G401 (cell line): Measurements from ENCODE around the gene TFAP2C. TPM values are rescaled to one million over a fixed set of nuclear protein-coding genes. Genes with fewer than 3 reads are reported as not detected.

Experiments
- DNase-seq: peaks from one replicate; pipeline ENCODE4 v3.0.0-alpha.2; 2015; ENCODE audit warnings: low spot score
- in situ Hi-C: cut with HindIII; loops from 2 replicates; pipeline ENCODE4 v1.10.0; 2016; ENCODE audit warnings: low sequenced_read_pairs, mixed read lengths
- total RNA-seq: library from RNA; depleted of rRNA; stranded (reverse); fragments of >200 nt; shearing (Covaris generic); gene quantifications from 2 replicates; pipeline ENCODE4 v1.2.3, GENCODE V29; 2014; rRNA removed

The TFAP2C gene
- 0.12 and 0.27 TPM in 2 replicates for total RNA-seq

DNA sequence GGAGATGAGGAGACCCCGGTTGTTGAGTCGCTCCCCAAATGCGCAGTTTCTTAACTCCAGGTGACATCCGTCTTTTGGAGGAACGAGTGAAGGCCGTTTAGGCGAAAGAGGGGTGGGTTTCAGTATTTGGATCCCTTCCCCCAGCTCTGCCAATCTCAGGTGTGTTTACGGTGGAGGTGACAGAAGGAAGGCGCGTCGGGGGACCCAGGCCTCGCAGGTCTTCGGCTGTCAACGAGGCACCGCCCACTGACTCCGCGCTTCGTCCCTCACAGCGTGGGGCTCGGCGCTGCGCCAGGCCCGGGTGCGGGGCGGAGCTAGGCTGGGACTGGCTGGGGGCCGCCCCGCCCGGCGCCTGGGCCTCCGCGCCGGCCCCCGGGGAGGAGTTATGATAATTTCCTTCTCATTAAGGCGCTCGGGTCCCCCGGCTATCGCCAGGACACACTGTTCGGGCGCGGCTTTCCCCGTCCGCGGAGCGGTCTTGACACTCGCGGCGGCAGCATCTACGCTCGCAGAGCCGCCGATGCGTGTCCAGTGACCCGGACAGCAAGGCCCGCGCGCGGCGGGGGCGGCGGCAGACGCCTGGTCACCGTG, at the start of gene TFAP2C:
TFAP2C (plus strand) TSS at position 434 of the 591 bp plus-strand sequence. CDS start 239 bp downstream, outside the sequence.
- in situ Hi-C loops, result no loop called here
- DNase-seq, result no peak

DNA sequence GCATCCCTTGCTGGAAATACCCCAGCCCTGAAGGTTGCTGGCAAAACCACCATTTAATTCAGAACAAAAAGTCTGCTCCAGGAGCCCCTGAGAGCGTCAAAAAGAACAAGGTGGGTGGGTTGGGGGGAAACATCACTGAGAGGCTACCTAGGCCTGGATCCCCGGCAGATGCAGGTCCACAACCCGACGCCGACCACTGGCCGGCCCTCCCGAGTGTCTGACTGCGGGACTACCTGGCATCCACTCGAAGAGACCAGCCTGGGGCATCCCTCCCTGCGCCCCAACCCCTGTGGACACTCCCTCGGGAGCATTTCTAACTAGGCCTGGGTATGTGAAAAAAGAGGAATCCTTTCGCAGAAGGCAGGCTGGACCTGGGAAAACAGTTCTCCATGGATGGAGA, 48.9 kb upstream of the TFAP2C start:
- no peak for DNase-seq

DNA sequence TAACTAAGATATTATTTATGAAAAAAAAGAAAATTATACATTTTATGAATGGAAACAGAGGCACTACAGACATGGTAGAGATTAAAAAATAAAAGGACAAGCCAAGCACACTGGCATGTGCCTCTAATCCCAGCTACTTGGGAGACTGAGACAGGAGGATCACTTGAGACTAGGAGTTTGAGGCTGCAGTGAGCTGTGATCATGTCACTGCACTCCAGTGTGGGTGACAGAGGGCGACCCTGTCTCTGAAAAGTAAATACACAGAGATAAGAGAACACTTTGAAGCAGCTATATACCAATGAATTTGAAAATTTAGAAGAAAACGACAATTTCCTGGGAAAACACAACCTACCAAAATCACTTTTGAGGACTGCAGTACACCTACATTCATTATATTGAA, 47.4 kb upstream of the TFAP2C start:
- in situ Hi-C loops, result no loop called here
- DNase-seq, result no peak

More for the DNA sequence above, 48.9 kb upstream of the TFAP2C start:
- in situ Hi-C loops, result no loop called here

DNA sequence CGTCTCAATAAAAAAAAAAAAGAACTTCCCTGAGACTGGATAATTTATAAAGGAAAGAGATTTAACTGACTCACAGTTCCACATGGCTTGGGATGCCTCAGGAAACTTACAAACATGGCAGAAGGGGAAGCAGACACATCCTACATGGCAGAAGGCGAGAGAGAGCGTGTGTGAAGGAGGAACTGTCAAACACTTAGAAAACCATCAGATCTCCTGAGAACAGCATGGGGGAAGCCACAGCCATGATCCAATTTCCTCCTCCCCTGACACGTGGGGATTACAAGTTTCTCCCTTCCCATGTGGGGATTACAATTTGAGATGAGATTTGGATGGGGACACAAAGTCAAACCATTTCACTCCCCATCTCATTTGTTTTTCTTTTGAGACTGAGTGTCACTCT, 46.6 kb upstream of the TFAP2C start:
- in situ Hi-C loops, result no loop called here
- DNase-seq, result no peak

DNA sequence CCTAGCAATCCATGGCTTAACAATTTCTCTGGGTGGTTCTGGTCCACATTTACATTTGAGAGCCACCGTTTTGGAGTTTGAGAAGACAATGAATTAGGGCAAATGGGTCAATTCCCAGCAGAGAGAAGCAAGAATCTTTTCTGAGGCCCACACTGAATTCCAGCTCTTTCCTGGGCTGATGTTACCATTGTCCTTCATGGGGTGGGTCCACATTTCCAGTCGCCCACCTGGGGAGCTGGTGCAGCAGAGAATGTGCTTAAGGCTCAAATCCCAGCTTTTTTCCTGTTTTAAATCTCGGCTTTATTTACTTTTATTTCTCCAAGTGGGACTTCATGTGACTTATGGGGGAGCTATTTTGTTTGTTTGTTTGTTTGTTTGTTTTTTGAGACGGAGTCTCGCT, 44.2 kb upstream of the TFAP2C start:
- in situ Hi-C loops, result no loop called here
- no peak for DNase-seq

DNA sequence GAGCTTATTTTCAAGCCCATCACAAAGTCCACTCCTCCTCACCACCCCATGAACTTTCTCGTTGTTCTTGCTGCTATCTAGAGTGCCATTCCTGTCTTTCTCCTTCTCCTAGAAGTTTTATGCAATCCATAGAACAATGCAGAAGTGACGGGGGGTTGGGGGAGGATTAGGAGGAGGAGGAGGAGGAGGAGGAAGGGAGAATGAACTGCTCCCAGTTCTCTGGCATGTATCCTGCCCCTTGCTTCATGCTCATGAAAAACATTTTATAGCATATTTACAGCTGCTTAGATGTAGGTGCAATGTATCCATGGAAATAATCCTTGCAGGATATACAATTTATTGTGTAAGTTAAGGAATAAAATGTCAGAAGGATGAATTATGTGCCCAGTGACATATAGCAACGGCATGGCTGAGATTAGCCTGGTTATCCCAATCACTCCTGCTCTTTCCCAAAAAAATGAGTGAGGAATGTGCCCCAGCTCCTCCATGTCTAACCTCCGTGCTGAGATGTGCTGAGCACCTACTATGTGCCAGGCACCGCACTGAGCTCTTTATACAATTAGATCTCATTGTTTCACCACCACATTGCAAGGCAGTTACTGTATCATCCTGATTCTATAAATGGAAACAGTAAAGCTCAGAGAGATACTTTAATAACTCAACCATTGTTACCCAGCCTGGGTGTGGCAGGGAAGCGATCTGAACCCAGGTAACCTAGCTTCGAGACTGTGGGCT, 41.6 kb upstream of the TFAP2C start:
- DNase-seq, result no peak
- in situ Hi-C loops, result no loop called here

DNA sequence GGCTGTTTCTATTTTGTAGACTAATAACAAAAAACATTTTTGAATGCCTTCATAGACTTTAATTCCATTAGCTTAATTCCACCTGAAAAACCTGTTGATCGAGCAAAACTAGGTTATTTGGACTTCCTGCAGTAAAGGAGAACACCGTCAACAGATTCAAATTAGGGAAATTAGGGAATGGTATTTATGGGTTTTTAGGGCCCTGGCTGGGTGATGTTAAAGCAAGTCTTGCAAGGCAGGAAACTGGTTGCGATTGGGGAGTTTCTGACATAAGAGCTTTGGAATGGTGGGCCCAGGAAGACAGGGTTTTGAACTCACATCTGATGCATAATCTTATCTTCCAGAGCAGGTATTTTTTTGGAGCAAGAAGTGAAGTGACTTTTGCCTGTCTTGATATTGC, 40.1 kb upstream of the TFAP2C start:
- in situ Hi-C loops, result no loop called here
- DNase-seq, result no peak

DNA sequence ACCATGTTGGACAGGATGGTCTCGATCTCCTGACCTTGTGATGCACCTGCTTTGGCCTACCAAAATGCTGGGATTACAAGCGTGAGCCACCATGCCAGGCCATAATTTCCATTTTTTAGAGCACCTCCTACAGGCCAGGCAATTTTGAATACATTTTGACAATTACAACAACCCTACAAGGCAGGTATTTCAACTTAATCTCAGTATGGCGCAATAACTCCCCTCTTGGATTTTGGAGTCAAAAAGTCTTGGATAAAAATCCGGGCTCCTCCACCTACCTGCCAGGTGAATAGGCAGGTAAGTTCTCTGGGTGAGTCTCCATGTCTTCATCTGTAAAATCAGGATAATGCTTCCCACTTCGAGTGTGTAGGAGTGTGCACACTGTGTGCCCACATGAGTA, 39.5 kb upstream of the TFAP2C start:
- in situ Hi-C loops, result no loop called here
- no peak for DNase-seq

DNA sequence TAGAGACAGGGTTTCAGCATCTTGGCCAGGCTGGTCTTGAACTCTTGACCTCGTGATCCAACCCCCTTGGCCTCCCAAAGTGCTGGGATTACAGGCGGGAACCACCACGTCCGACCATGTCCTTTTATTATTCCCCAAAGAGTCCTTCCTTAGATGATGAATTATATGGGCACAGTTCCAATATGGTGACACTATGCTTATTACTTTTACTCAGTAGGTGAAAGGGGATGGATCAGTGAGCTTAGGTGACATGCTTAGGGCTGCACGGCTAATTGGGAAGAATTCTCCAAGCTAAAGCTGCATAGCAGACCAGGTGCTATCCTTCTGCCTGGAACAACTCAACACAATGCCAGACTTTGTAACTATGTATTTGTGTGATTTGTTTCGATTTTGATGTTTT, 38.2 kb upstream of the TFAP2C start:
- DNase-seq, result no peak
- in situ Hi-C loops, result no loop called here

DNA sequence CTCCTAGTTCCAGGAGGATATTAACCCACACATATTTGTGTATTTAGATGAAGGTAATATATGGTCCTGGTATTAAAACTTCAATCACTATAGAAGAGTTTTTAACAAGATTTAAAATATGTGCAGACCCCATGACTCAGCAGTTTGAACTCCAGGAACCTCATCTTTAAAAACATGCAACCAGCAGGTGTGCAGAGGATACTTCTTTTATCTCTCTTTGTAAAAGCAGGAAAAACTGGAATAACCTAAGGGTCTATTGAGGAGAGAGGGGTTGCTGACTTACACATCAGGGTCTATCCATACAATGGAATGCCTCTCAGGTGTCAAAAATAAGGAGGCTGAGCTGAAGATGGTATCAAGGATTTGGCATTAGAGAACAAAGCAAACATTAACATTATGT, 36.9 kb upstream of the TFAP2C start:
- in situ Hi-C loops, result no loop called here
- DNase-seq, result no peak

DNA sequence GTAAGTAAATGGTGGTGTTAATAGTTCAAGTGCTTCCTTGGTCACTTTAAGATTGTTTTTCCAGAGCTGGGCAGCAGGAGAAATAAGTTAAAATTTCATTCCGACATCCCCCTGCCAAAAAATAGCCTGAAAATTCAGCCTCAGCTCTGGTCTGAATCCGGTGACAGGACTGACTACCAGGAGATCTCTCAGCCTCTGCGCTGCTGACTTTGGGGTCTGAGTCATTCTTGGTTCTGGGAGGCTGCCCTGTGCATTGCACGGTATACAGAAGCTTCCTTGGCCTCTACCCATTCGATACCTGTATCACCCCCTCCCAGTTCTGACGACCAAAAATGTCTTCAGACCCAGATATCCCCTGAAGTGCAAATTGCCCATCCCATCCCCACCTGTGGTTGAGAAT, 36.3 kb upstream of the TFAP2C start:
- in situ Hi-C loops, result no loop called here
- no peak for DNase-seq

DNA sequence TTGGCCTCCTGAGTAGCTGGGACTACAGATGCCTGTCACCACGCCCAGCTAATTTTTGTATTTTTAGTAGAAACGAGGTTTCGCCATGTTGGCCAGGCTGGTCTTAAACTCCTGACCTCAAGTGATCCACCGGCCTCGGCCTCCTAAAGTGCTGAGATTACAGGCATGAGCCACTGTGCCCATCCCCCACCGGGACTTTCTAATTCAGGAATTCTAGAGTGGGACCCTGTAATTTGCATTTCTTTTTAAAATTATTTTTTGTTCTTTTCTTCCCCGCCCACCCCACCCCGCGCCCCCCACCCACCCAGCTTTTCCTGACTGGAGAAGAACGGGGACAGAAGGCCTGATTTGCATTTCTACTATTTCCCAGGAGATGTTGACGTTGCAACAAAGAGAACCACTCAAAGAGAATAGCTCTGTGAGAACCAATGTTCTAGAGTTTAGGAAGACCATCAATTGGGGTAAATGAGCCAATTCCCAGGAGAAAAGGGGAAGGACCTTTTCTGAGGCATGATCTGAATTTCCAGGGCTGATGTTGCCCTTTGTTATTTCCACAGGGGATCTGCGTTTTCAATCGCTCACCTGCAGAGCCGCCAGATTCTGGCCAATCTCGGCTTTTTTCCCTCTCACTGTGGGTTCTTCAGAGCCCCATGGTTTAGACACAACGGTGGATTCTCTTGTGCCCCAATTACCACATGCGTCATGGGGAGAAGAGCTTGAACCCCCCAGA, 33.2 kb upstream of the TFAP2C start:
- in situ Hi-C loops, result no loop called here
- DNase-seq, result no peak

DNA sequence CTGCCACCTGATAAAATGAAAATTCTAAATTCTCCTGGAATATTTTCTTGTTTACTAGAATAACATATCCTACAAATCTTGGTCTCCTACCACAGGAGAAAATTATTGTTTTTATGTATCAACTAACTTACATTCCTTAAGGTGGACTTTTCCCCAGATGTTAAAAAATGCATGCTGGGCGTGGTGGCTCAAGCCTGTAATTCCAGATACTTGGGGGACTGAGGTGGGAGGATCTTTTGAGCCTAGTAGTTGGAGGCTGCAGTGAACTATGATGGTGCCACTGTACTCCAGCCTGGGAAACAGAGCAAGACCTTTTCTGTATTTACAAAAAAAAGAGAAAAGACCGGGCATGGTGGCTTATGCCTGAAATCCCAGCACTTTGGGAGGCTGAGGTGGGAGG, 27.9 kb upstream of the TFAP2C start:
- in situ Hi-C loops, result no loop called here
- no peak for DNase-seq

DNA sequence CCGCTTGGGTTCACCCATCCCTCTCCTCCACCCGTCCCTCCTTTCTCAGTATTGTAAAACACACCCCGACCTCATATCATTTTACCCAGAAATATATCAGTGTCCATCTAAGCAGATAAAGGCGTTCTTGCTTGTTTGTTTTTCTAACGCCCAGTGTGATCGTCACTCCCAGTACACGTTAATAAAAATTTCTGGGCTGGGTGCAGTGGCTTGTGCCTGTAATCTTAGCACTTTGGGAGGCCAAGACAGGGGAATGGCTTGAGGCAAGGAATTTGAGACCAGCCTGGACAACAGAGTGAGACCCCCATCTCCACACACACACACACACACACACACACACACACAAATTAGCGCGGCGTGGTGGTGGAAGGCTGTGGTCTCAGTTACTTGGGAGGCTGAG, 24.4 kb upstream of the TFAP2C start:
- in situ Hi-C loops, result no loop called here
- DNase-seq, result no peak

DNA sequence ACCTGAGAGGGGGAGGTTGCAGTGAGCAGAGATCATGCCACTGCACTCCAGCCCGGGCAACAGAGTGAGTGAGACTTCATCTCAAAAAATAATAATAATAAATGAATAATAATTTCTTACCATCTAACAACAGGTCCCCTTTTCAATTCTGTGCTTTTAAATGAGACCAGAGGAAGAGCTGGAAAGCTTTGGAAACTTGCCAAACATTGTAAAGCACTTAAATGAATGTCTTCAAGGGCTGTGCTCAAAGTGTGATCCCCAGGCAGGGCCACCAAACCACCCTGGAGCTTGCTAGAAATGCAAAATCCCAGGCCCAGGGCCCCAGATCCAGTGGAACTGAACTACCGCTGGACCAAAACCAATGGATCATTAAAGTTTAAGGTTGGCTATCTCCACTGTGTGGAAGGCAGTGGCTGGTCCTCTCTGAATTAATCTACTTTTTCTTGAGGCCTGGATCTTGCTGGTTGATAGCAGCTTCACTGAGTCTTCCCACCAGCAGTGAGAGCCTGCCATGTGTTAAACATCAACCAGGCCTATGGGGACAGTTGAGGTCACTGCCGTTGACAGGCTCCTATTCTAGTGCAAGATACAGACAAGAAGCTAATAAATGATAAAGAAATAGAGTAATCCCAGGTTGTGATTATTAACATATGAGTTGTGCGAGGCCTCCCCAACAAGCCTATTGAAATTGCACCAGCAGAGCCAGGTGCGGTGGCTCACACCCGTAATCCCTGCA, 23.7 kb upstream of the TFAP2C start:
- DNase-seq, result no peak
- in situ Hi-C loops, result no loop called here

DNA sequence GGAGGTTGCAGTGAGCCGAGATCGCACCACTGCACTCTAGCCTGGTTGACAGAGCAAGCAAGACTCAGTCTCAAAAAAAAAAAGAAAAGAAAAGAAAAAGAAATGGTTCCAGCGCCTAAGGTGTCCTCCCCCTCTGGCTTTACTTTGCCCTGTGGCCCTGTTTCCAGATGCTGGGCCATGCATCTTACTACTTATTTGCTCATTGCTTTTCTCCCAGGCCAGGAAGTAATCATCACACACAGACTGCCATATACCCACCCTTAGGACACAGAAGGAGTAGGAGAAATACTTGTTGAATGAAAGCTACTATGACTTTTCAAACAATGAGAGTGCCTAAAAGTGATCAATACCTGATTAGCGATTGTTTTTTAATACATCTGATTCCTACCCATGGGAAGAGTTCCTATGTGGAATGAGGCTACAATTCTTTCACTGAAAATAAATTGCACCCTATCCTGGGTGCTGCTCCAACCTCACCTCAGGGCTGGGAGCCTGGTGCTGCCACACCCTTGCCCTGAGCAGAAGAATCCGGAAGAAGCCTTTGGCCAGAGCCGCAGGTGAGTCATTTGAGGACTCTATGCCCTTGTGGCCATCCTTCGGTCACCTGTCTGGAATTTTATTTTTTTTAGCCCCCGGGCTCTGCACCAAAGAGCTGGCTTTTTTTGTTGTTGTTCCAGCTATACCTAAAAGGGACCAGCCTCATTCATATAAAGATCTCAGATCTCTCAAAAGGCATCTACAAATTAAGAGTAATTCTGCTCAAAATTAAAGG, 22.7 kb upstream of the TFAP2C start:
- in situ Hi-C loops, result no loop called here
- no peak for DNase-seq

DNA sequence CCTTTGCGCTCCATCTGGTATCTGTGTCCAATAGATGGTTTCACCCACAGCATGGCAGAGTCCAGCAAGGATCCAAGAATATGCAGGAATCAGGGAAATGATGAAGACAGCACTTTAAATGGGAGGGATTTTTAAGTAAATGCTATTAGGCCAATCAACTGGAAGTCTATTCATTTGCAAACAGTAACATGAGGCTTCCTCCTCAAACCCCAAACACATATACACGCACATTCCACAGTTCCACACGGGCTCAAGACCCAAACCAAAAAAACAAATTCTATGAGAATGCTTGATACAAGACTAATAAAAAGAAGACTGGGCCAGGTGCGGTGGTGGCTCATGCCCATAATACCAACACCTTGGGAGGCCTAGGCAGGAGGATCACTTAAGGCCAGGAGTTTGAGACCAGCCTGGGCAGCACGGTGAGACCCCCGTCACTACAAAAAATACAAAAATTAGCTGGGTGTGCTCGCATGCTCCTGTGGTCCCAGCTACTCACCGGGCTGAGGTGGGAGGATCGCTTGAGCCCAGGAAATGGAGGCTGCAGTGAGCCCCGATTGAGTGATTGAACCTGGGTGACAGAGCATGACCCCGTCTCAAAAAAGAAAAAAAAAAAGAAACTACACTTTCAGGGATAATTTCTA, 21.9 kb upstream of the TFAP2C start:
- DNase-seq, result no peak
- in situ Hi-C loops, result no loop called here

DNA sequence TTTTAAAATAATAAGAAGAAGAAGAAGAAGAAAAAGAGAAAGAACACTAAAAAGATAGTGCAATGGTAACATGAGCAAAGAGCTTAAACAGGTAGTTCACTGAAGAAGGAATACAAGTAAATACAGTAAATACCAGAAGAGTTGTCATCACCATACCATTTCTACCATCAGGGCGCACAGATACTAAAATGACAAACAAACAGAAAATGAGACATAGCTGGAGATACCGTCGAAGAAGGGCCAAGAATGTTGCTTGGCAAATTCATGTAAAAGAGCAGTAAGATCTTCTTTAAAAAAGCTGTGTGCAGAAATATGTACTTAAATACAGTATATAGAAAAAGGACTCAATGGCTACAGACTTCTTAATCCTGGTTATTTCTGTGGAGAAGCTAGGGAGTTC, 20.7 kb upstream of the TFAP2C start:
- in situ Hi-C loops, result no loop called here

DNA sequence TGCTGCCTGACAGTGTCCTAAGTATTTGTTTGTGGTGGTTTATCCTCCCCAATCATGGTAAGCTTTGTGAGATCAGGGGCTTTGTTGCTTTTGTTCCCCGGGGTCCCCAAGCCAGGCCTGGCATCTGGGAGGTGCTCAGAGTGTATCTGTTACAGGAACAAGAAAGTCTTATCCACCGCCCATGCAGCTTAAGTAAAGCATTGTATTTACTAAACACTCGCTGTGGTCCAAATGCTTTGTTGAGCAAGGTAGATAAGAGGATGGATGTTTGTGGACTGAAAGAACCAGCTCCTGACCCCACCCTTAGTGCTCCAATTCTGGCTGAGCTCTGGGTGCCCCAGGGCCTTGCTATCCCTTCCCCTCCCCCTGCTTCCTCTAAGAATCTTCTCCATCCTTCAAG, 19.8 kb upstream of the TFAP2C start:
- in situ Hi-C loops, result no loop called here
- DNase-seq, result no peak

More for the DNA sequence above, 20.7 kb upstream of the TFAP2C start:
- DNase-seq, result no peak
